ENCODE results near the gene GPC3.

The GPC3 gene

DNA sequence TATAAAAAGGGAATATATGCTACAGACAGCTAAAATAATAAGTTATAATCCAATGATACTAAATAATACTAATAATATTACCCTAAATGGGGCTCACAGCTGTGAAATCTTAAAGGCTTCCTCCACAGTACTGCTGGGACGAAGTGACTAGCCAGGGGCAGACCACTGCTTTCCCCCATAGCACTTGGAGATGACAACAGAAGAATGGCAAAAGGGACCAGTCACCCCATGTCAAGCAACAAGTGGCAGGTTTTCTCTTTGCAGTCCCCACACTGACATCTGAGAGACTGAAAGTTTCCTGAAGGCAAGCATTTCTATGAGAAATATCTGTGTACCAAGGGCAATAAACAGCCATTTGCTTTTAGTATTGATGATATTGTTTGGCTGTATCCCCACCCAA lies 396.6 kb downstream of the GPC3 start:
- no peak for DNase-seq

DNA sequence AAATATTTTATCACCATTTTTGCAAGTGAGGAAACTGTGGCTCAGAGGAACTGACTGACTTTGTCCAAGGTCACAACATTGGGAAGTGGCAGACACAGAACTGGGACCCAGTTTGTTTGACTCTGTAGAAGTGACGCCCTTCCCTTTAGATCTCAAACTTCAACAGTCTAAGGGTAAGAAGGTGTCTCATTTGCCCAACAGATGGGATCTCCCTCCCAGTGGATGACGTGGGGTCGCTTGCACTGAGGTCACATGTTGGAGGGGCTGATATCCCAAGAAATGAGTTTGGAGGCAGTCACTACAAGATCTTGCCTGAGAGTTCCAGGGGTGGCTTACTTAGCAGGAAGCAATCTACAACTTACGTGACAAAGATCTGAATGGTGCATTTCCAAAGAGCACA lies 397.6 kb downstream of the GPC3 start:
- no peak for DNase-seq

DNA sequence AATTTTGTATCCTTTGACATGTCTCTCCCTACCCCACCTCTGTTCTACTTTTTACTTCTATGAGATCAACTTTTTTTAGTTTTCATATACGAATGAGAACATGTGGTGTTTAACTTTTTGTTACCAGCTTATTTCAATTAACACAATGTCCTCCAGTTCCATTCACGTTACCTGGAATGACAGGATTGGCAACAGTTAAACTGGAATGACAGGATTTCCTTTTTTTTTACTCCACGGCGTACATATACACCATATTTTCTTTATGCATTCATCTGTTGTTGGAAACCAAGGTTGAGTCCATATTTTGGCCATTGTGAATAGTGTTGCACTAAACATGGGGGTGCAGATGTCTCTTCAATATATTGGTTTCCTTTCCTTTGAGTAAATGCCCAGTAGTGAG lies 398.3 kb downstream of the GPC3 start:
- no peak for DNase-seq

DNA sequence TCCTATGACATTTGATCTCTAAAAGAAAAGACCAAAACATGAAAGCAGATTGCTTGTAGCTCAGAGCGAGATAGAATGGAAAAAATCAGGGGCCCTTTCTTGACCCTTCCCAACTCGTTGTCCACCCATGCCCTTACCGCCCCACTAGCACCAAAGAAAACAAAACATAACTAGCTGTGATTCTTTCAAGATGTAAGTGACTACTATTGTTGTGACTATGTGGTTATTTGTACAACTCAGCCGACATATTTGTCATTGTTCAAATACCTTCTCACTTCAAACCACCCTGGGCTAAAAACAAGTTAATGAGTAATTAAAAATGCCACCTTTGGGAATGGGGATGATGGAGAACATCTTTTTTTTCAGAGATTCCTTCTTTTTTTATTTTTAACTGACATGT lies 399.0 kb downstream of the GPC3 start:
- DNase-seq, result no peak

DNA sequence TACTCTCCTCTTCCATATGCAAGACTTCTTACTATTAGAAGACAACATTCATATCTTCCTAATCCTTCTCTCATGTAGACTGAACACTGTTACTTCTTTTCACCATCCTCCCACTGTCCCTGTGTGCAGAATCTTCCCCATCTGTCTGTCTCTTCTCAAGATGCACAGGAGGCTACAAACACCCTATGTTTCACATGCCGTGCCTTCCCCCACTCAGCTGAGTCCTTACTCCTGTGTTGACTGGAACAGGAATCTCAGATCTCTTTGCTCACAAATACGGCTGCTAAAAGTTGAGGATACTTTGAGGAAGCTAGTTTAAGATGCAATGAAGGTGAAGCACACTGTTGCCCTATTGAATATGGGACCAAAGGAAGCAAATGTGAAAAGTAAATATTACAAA lies 401.6 kb downstream of the GPC3 start:
- no peak for DNase-seq

DNA sequence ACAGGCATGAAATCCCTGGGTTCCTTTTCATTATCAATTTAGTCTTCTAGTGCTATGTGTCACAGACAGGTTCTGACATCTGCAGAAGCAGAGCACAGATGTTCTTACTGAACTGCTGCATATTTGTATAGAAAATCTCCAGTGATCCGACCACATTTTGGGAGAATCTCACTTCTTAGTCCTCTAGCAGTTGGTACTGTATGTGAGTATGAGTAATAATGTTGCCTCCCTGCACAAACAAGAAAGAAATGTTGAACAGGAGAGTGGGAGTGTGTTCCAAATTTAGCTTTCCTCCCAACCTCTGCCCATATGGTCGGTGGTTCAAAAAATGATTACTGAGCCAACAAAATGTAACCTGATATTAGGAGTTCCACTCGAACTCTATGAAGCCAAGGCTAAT lies 404.8 kb downstream of the GPC3 start:
- no peak for DNase-seq

DNA sequence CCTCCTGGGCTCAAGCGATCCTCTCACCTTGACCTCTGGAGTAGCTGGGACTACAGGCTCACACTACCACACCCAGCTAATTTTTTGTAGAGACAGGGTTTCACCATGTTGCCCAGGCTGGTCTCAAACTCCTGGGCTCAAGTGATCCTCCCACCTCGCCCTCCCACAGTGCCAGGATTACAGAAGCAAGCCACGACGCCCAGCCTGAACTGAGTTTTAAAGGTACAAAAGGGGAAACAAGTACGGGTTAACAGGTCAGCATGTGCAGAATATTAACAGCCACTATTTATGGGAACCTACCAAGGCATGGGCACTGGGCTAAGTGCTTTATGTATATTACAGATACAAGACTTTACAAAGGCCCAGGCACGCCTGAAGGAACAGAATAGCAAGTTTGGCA lies 405.8 kb downstream of the GPC3 start:
- DNase-seq, result no peak

DNA sequence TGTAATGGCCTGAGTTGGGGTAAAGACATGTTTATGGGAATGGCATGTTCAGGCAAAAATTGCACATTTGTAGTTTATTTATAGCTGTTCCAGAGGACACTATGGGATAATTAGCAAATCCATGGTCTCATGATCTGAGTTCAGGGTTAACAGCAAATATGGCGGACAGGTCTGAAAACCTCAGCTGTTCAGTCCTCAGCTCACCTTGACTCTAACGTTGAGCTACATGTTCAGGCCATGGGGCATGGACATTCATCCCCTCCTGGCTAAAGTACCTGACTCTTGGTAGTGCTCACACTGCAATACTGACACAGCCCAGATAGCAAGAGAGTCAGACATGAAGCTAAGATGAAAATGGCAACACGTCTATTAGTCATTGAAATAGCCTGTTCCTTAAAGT lies 408.5 kb downstream of the GPC3 start:
- DNase-seq, result no peak

DNA sequence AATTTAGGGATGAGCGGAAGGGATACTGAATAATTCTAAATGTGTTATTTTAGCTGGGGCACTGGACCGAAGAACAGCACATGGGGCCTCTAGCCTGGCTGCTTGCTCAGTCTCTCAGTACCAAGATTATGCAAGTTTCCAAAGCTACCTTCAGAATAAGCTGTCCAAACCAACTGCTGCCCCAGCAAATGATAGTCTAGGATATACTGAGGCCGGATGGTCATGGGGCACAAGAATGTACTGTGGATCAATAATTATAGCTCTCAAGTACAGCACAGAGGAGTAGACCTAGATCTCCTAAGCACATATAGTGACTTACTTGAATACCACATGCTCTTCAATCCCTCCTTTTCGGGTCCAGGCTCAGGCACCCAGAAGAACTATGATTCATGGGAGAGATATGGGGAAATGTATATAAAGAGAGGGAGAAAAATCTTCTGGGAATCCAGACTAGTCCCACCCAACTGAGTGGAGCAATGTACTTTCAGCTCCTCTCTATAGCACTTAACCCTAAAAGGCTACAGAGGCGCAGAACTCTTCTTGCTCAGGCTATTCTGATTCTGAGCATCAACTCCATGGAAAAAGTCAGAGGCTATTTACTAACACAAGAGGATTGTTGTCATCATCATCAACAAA lies 409.8 kb downstream of the GPC3 start:
- DNase-seq, result no peak

DNA sequence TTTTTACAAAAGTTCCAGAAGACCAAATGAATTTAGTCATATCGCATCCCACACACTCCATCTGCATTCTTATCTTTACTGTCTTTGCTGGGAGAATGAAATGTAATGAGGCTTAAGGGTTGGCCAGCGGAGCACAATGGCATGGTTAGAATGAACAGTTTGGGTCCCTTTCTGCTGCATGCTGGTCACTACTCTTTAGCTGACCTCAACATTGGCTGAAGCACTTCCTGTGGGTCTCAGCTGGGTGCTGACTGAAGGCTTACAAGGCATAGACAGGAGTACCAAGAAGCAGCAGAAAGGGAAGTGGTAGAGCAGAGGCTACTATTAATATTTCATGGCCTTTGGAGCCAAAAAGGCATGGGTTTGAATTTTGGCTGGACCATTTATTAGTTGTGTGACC lies 410.7 kb downstream of the GPC3 start:
- DNase-seq, result no peak

DNA sequence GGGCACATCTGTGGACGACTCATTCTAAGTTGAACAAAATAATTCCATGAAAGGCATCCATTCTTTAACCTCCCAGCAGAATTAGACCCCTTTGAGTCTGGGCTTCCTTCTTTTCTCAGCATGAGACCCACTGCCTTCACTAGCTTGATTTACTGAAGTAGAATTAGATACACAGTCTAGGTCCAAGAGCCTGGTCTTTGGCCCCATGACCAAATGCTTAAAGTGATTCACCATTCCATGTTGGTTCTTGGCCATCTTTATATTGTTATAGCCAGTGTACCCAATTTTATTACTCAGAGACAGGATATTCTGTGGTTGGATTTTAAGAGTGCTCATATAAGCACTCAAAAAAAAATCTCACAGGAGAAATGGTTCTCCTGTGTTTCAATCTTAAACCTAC lies 414.8 kb downstream of the GPC3 start:
- DNase-seq, result no peak

DNA sequence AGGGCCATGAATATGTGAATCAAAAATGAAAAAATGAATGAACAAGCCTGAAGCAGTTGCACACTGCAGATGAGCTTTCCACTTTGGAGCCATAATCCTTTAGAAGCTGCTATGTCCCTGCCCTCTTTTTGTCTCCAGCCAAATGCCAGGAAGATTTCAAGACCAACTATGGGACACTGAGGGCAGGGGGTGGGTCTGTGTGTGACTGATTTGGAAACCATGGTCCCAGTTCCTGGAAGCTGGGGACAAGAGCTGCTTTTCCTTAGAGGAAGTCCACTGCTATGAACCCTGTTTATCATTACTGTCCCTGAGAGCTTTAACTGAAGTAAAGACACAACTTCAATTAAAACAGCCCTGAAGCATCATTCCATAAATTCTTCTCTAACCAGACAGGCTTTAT lies 416.2 kb downstream of the GPC3 start:
- DNase-seq, result no peak

DNA sequence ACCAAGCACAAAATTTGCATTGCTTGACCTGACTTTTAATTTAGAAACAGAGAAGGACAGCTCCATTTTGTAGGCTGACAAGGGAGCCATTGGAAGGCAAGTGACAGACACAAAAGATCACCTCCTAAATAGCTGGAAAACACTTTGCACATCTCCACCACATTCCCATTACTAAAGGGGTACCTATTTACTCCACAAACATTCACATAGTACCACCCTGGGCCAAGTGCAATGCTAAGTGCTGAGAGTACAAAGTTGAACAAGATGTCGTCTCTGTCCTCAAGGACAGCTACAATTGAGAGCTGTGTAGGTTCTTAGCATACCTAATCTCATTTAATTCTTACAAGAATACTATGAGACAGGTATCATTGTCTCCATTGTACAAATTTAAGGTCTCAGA lies 417.3 kb downstream of the GPC3 start:
- no peak for DNase-seq

DNA sequence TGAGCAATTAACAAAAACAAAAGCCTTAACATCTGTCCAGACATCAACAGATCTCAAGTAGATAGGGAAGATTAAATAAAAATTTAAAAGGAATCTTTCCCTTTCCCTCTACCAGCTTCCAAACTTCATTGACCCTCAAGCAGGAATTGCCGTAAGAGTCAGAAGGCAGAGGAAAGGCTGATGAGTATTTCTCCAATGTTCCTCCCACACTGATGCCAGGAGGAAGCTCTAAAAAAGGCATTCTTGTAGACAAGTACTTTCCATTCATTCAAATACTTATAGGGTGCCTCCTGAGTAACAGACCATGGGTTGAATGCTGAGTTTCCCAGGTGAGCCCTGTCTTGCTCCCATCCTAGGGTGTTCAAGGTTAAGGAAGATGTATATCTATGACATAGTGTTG lies 418.5 kb downstream of the GPC3 start:
- DNase-seq, result no peak

DNA sequence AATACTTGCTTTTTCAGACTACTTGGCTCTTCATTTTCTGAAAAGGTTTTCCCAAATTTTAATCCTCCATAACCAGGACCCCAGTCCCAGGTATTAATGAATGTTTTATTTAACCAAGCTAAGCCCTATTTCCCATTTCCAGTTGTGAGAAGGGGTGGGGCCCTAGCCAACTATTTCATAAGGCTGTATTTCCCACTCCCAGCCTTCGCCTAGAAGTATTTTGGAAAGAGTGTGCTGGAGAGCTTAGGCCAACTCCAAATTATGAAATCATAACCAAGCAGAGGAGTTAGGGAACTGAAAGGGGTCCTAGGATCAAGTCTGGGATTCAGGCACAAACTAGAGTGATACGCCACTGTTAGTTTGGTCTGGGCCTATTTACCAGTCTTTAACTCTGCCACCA lies 421.7 kb downstream of the GPC3 start:
- no peak for DNase-seq

DNA sequence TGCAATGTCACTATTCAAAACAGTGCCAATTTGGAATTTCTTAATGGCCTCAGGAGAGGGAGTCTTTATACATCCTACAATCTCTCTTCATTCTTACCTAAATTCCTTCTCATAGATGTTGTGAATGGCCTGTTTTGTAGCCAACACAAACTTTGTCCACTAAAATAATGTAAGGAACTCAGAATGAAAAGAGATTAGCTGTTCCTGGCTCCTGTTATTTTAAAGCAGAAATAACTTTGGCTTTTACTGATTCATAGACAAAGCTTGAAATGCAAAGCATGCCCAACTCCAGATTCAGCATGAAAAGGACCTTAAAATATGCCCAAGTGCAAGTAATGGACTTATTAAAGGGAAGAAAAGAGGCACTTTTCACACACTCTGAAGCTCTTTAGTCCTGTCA lies 424.1 kb downstream of the GPC3 start:
- no peak for DNase-seq

DNA sequence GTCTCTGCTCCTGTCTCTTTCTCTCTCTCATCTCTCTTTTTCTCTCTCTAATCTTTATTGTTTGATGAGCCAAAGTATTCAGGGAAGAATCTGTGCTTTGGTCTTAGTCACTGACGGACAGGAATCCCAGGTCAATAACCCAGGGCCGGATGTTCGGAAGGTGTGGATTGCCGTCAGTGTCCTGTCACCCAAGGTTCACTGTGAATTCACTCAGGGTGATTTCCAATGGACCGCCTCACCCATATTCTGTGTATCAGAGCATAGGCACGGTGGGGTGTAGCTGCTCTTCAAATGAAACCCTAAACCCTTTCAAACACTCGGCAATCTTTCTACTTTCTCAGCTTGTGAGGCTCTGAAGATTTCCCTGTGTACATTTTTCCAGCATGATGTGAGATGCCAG lies 425.5 kb downstream of the GPC3 start:
- DNase-seq, result no peak

DNA sequence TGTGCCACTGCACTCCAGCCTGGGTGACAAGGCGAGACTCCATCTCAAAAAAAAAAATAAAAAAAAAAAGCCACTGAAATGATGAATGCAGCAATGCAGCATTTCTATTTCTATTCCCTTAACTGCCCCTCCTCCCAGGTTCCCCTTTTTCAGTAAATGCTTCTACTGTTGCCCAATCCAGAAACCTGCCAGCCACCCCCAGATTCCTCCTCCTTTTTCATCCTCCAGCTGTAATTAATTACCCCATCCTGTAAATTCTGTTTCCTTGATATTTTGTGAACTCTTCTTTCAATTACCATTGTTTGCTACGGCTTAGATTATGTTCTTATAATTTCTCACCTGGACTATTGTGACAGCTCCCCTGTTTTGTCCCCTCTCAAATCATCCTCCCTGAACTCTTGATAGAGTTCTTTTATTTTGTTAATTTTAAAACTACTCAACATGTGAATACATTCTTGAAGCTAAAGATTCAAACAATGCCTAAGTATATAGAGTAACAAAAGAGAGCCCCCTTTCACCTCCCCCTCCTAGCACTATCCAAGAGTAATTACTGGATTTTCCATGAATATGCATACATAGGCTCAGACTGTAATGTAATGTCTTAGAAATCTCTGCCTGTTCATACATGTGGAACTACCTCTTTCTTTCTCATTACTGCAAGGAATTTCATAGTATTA lies 429.5 kb downstream of the GPC3 start:
- DNase-seq, result no peak

DNA sequence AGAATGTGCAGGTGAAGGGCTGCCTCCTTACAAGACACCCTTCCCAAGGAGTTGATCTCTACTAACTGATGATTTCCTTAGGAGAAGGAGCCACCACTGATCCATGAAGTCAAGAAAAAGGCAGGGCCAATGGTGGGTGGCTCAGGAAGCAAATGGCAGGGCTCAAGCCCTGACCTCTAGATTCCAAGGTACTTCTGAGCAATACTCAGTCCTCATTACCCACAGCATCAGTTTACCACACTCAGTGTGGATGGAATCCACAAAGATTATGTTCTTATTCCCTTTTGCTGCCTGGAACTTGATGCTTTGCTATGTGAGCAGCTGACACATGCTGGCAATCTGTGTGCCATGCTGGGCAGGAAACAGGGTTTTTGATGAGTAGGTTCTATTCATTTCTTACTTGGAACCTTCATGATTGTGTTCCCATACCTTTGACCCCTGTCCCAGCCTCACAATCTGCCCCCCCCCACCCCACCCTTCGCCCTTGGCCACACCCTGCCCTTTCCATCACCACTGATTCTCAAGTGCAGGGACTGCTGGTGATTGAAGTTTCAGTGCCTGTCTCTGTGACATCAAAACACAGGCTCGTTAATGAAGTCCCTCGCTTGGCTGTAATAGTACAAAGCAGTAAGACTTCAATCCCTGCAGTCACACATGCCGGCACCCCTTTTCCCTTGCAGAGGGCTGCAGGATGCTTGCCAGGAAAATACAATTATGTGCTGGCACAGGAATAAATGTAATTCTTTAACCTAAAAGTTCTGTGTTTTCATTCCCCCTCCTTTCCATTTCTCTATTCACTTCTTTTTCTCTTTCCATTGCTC lies 434.5 kb downstream of the GPC3 start:
- DNase-seq, result no peak

DNA sequence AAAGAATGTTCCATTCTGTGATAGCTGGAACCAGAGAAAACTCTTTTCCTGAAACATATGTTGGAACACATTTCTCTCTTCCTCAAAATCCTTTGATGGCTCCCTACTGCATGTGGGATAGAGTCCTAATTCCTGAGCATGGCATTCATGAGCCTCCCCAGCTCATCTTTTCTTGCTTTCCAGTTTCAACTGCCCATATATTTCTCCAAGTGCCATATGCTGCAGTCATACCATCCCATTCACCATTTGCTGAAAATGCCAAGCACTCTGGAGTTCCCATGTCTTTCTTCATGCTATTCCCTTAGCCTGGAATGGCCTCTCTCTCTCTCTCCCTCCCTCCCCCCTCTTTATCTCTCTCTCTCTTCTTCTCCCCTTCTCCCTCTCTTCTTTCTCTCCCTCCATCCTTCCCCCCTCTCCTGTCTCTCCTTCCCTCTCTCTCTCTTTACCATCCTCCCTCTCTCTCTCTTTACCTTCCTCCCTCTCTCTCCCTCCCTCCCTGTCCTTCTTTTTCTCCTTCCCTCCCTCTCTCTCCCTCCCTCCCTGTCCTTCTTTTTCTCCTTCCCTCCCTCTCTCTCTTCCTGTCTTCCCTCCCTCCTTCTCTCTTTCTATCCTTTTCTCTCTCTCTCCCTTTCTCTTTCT lies 436.0 kb downstream of the GPC3 start:
- DNase-seq, result no peak

DNA sequence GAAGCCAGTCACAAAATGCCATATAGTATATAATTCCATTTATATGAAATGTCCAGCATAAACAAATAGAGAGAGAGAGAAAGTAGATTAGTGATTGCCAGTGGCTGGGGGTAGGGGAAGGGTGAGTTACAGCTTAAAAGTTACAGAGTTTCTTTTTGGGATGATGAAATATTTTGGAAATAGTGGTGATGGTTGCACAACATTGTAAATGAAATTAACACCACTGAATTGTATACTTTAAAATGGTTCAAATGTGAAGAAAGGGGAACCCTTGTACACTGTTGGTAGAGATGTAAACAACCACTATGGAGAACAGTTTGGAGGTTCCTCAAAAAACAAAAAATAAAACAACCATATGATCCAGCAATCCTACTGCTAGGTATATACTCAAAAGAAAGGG lies 439.0 kb downstream of the GPC3 start:
- DNase-seq, result no peak

DNA sequence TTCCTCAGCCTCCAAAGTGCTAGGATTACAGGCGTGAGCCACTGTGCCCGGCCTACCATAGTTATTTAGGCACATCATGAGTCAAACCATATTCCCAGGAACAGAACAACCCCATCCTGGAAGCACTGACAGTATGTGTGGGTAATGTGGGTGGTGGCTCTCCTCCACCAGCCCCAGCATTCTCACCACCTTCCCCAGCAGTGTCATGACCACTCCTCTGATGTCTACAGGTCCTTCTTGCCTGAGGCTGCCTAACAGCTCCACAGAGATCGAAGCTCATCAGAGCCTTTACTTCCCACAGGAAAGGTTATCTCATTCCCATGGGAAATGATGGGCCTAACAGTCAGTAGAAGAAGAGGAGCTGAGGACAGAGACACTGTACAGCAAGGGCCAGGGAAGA lies 440.6 kb downstream of the GPC3 start:
- DNase-seq, result no peak

DNA sequence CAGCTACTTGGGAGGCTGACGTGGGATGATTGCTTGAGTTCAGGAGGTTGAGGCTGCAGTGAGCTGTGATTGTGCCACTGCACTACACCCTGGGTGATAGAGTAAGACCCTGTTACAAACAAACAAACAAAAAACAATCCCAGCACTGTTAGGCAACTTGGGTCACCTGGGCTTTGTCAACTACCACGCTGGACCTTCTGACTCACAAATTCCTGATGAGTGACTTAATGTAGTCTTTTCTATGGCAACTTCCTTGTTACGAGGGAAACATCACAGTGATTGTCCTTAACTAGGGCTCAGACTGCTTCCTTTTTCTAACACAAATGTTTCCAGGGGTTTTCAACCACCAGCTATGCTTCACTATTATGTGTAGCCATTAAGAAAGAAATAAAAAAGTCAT lies 441.3 kb downstream of the GPC3 start:
- no peak for DNase-seq

DNA sequence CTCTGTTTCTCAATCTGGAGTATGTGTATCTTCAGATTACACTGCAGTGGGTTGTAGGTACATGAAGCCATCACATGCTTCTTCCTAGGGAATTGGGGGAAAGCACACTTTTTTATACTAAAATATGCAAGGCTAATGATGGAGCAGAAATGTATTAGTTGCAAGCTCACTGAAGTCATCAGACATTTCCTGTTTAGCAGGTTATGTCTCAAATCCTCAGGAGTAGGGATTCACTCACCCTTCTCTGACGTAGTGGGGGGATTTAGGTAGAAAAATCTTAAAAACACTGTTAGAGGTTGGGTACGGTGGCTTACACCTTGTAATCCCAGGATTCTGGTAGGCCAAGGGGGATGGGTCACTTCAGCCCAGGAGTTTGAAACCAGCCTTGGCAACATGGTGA lies 441.7 kb downstream of the GPC3 start:
- no peak for DNase-seq
